ENCODE results near the gene PRLR.

- TF ChIP-seq CTCF (IDR thresholded peaks at IDR 0.05; ENCODE audit: low read depth, low read length, poor library complexity, severe bottlenecking), result no peak
- no peak for TF ChIP-seq EZH2phosphoT487 (IDR thresholded peaks at IDR 0.05; ENCODE audit: borderline replicate concordance, low read length)
Observed at GRCh38 chr5:35197351-35197750, 32.9 kb downstream of the PRLR start.

Data from DOHH2 (cell line).